Activated gamma-delta T cell treated with Interleukin-2 at 50 U/mL for 16 hours (primary cell): Measurements from ENCODE around the gene ACR.

Experiments
- DNase-seq: peaks from one replicate; pipeline ENCODE4 v3.0.0-alpha.2; 2020

ACR gene

DNA sequence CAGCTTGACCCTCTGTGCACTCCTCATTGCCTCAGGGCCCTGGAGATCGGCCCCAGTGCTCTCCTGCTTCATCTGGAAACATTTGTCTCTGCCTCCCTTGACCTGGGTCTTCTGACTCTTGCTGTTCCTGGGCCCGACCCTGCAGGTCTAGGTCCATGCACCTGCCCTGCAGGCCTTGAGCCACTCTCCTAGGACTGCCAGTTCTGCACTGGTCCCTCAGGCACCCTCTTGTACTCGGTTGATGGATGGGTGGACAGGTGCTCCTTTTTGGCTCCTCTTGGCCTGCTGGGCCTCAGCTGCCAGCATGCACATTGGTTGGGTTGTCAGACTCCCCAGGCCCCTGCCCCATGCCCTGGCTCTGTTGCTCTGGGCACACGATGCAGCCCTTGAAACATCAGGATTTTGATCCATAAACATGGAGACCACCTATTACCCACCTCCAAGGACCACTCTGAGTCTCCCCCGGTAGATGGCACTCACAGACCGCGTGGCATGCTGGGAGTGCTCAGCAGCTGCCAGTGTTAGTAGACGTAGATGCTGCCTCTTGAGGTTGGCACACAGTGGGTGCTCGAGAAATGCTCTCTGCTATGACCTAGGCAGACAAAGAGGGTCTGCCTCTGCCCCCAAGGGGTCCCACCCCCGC is 20.2 kb upstream of the ACR start:
- no peak for DNase-seq

DNA sequence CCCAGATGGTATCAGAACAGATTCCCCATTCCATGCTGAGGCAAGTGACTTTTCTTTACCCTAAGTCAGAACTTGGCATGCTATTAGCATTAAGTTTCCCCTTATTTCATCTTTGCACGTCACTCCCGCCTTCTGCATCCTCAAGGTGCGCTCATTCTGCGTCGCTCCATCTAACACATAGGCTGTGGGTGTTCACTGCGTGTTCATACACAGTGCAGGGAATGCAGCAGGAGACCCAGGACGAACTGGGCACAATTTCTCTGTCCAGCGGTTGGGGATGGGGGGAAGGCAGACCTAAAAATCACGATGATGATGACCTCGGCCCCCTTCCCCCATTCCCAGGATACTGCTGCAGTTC is 19.7 kb upstream of the ACR start:
- no peak for DNase-seq

DNA sequence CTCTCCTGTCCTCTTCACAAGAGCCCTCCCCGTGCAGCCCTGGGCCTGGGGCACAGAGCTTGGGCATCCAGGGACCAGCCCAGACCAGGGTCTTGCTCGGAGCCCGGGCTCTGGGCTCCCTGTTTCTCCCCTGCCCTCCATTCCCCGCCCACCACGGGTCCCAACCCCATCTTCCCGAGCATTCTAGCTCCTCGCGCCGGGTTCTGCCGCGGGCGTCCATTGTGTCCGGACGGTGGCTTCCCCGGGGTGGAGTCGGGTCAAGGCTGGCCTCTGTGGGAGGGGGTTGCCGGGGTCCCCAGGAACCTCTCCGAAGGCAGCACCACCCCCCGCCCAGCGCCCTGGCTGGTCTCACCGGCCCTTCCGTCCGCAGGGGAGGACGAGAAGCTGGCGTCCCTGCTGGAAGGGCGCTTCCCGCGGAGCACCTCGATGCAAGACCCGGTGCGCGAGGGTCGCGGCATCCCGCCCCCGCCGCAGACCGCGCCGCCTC is 18.1 kb upstream of the ACR start:
- DNase-seq = no peak

DNA sequence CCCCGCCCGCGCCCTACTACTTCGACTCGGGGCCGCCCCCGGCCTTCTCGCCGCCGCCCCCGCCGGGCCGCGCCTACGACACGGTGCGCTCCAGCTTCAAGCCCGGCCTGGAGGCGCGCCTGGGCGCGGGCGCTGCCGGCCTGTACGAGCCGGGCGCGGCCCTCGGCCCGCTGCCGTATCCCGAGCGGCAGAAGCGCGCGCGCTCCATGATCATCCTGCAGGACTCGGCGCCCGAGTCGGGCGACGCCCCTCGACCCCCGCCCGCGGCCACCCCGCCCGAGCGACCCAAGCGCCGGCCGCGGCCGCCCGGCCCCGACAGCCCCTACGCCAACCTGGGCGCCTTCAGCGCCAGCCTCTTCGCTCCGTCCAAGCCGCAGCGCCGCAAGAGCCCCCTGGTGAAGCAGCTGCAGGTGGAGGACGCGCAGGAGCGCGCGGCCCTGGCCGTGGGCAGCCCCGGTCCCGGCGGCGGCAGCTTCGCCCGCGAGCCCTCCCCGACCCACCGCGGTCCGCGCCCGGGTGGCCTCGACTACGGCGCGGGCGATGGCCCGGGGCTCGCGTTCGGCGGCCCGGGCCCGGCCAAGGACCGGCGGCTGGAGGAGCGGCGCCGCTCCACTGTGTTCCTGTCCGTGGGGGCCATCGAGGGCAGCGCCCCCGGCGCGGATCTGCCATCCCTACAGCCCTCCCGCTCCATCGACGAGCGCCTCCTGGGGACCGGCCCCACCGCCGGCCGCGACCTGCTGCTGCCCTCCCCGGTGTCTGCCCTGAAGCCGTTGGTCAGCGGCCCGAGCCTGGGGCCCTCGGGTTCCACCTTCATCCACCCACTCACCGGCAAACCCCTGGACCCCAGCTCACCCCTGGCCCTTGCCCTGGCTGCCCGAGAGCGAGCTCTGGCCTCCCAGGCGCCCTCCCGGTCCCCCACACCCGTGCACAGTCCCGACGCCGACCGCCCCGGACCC is 17.4 kb upstream of the ACR start:
- no peak for DNase-seq

GRCh38 chr22:50721257-50721844 is 16.7 kb upstream of the ACR start:
- DNase-seq = no peak

DNA sequence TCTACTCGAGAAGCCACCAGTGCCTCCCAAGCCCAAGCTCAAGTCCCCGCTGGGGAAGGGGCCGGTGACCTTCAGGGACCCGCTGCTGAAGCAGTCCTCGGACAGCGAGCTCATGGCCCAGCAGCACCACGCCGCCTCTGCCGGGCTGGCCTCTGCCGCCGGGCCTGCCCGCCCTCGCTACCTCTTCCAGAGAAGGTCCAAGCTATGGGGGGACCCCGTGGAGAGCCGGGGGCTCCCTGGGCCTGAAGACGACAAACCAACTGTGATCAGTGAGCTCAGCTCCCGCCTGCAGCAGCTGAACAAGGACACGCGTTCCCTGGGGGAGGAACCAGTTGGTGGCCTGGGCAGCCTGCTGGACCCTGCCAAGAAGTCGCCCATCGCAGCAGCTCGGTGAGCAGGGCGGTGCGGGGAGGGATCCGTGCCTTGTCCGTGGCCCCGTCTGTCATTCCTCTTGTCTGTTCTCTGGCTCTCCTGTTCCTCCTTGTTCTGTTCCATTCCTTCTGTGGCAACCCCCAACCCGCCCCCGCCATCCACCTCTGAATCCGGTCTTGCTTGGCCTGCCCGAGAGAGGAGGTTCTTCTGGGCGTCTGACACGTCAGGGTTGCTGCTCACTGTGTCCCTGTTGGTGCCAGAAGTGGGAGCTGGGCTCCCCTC is 15.8 kb upstream of the ACR start:
- no peak for DNase-seq

DNA sequence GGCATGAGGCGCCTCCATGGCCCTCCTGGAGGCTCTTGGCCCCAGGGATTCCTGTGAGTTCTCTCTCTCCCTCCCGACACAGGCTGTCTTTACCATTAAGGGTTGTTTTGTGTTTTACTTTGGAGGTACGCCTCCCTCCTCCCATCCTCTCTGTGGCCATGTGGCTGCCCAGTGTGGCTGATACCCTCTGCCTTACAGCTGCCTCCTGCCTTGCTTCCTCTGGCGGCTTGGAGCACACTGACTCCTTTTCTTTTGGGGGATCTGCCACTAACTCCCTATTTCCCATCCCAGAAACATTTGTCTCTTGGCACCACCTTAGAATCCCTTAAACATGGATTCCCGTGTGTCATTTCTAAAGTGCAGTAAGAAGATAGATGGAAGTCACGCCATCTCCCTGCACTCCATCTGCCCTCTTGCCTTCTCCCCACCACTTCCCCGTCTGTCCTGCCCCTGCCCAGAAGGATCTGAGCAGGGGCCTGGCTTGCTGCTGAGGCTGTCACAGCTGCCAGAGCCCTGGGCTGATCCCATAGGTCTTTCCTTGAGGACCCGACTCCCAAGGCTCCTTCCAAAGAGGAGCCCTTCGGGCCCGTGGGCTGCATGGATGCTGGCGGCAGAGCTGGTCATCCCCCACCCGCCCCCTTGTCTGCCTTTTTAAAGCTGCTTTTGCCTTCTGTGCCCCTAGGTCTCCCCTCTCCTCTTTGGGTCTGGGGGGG is 15.1 kb upstream of the ACR start:
- DNase-seq = no peak

DNA sequence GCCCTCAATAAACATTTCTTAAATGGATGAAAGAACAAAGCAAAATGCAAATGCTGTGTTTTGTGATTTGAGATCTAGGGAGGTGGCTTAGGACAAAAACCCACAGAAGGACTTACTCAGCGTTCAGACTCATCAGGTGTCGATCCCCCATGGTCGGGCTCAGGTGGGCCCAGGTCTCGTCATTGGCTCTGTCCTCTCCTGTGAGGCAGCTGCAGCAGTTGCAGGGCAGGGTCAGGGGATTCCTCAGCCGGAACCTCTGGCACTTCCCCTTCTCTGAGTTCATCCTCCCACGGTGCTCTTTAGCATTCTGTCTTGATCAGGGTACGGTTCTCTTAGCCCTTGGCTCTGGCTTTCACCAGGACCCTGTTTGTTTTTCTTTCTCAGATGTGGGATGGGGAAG is 14.0 kb upstream of the ACR start:
- DNase-seq = no peak

DNA sequence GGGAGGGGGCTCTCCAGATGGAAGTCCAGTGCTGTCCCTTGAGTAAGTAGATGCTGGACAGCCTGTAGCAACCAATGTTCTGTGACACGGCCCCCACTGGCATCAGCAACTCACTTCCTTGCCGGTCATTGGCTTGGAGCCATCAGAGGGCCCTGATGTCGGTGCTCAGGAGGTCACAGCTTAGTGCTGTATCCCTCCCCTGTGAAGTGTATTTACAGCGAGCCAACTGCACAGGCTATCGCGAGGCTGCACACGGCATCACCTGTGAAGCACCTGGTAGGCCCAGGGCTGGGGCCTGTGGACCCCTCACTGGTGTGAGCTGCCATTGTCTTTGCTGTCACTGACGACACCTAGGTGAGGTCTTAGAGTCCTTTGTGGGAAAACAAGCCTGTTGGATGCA is 13.4 kb upstream of the ACR start:
- DNase-seq = no peak

- no peak for DNase-seq
Observed at GRCh38 chr22:50725597-50725996, 12.4 kb upstream of the ACR start.

GRCh38 chr22:50726643-50727340 is 11.2 kb upstream of the ACR start:
- no peak for DNase-seq

DNA sequence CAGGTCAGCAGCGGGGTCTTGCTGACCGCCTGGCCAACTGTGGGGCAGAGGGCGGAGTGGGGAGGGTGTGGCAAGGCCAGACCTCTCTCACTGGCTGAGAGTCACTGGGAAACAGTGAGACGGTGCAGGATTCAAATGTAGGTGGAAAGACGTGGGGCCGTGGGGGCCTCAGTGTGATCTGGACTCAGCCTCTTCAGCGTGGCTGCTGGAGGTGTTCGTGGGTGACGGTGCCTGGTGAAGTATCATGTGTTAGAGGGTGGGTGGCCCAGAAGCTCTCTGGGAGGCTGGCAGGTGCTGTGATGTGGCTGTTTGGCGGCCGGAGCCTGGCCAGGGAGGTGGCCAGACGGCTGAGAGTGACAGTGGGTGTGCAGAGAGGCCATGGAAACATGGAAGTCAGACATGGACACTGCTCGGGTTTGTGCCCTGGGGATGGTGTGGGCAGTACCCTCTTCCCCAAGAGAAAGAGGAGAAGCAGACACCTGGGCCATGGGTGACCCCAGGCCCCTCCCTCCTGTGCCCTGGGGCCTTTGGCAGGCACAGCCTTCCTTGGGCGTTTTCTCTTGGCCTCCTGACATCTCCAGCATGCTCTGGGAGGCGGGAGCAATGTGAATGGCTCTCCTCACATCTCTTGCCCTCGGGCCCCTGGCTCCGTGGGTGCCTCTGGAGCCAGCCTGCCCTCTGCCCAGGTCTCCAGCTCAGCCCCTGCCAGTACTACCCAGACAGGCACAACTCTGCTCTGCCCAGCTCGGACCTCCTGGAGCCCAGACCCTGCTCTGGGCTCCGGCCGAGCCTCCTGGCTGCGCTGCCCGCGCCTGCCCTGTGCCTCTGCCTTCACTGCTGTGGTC is 10.1 kb upstream of the ACR start:
- no peak for DNase-seq

DNA sequence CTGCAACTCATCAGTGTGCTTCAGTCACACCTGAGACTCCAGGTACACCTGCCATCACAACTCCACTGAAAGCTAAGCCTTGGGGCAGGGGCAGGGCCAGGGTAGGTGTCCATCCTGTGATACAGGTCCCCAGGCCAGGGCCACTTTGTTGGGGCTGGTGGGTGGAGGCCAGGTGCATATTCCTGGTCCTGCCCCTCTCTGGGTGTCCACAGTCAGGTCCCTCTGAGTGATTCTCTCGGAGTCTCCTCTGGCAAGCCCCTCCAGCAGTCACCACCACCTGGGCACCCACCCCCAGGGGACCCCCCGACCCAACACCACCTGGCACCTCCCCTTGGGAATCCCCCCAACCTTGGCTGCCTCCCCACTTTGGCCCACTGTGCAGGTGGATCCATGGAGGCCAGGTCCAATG is 9.5 kb upstream of the ACR start:
- DNase-seq = no peak

DNA sequence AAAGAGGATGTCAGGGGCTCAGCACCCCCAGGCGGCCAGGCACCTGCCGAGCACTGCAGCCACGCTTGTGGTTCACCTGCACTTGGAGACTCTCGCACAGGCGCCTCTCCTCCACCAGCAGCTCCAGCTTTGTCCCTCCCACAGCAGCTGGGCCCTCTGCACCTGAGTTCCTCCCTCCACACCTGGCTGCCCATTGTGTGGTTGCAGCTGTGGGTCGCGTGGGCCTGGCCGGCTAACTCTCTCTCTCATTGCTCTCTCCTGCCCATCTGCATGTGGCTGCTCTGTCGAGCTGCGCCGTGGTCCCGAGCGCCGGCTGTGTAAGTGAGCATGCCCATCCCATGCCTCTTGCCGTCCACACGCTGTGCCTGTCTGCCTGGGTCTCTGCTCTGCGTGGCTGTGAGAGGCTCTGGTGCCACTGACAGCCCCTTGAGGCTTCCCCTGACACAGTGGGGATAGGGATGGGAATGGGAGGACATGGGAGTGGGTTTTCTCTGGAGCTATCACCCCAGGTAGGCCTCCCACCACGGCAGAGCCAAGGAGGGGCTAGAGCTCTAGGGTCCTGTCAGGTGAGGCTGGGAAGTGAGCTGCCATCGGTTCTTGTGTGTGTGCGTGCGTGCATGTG is 8.5 kb upstream of the ACR start:
- no peak for DNase-seq

GRCh38 chr22:50730013-50730891 is 7.8 kb upstream of the ACR start:
- DNase-seq = no peak

- DNase-seq = no peak
Observed at GRCh38 chr22:50730941-50731661, 6.9 kb upstream of the ACR start.

GRCh38 chr22:50731811-50732624 is 6.0 kb upstream of the ACR start:
- peak; percentile 32 for DNase-seq

GRCh38 chr22:50732681-50733080 is 5.3 kb upstream of the ACR start:
- peak; percentile 1 for DNase-seq
